Measurements from ENCODE around the gene GRAMD1B. TPM values are rescaled to one million over a fixed set of nuclear protein-coding genes. Genes with fewer than 3 reads are reported as not detected.

Gene GRAMD1B
- total RNA-seq, 1 experiment from 2014 or later: 82.1 TPM

GRCh38 chr11:123575441-123575840 lies 145.4 kb downstream of the GRAMD1B start:
- intact Hi-C loops (cut with micrococcal nuclease): no loop called here
- H3K27ac ChIP-seq (ENCODE audit: low read length): no peak overlapping the region
- H3K9me2 ChIP-seq (replicated peaks; ENCODE audit: low read length): no peaks in the 10 kb centered on the region
- CTCF ChIA-PET: no interaction called here
- H3K4me3 ChIP-seq (ENCODE audit: low read length): no peak overlapping the region
- H3K9me3 ChIP-seq (ENCODE audit: low read length): no peaks in the 10 kb centered on the region
- no peaks in the 10 kb centered on the region for H3K79me2 ChIP-seq (ENCODE audit: low read length)
- no peak for DNase-seq
- POLR2A ChIA-PET (ENCODE audit: unreplicated experiment): no interaction called here
- no peak overlapping the region for H2AFZ ChIP-seq (ENCODE audit: low read length)
- TF ChIP-seq, protein P1, sequence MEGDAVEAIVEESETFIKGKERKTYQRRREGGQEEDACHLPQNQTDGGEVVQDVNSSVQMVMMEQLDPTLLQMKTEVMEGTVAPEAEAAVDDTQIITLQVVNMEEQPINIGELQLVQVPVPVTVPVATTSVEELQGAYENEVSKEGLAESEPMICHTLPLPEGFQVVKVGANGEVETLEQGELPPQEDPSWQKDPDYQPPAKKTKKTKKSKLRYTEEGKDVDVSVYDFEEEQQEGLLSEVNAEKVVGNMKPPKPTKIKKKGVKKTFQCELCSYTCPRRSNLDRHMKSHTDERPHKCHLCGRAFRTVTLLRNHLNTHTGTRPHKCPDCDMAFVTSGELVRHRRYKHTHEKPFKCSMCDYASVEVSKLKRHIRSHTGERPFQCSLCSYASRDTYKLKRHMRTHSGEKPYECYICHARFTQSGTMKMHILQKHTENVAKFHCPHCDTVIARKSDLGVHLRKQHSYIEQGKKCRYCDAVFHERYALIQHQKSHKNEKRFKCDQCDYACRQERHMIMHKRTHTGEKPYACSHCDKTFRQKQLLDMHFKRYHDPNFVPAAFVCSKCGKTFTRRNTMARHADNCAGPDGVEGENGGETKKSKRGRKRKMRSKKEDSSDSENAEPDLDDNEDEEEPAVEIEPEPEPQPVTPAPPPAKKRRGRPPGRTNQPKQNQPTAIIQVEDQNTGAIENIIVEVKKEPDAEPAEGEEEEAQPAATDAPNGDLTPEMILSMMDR (conservative IDR thresholded peaks at IDR 0.05; ENCODE audit: low read depth, low read length): no peak
- no peak for TF ChIP-seq EZH2phosphoT487 (IDR thresholded peaks at IDR 0.05; ENCODE audit: borderline replicate concordance, low read length)
- no peak for TF ChIP-seq EZH2 (IDR thresholded peaks at IDR 0.05; ENCODE audit: low read length, unreplicated experiment)
- no peaks in the 10 kb centered on the region for H3F3A ChIP-seq (ENCODE audit: low read length, unreplicated experiment)
- ATAC-seq: no peak
- H3K4me2 ChIP-seq (ENCODE audit: low read length): no peak overlapping the region
- H3K4me1 ChIP-seq (ENCODE audit: insufficient read depth, low read length): no peaks in the 10 kb centered on the region
- peaks cover 3% of the 10 kb centered on the region; the same call in 1 of the 2 replicates for H3K36me3 ChIP-seq (ENCODE audit: low read depth, low read length)
- no peaks in the 10 kb centered on the region for H3K27me3 ChIP-seq (ENCODE audit: low read length)
- H3K9ac ChIP-seq (ENCODE audit: low read length): no peak overlapping the region
- no TSS peak for BruUV-seq (replicated peaks)
- H4K20me1 ChIP-seq (ENCODE audit: low read length): no peaks in the 10 kb centered on the region

DNA sequence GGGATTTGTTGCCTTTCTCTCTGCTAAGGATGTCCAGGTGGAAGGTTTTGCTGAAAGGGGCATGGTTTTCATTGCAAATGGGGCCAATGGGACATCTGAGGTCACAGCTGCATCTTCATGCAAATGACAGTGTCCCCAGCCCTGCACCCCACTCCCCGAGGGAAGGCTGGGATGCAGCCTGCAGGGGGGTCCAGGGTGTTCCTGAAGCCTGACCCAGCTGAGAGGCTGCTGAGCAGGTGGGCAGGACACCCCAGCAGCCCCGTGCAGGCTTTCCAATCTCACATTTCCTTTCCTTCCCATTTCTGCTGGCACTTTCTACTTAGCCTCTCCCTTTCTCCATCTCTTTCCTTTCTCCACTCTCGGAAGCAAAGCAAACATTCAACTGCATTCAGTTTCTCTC lies 146.0 kb downstream of the GRAMD1B start:
- ChIA-PET CTCF (interaction anchor here (1.0 to 1.2 kb wide), 2 partner anchors 15 to 72 kb away, joined by 3 to 4 read pairs; no protein-coding TSS in a partner anchor), POLR2A (ENCODE audit: unreplicated experiment) (no interaction called here)
- Histone ChIP-seq H3K4me3 (ENCODE audit: low read length) (no peak overlapping the region), H3K4me2 (ENCODE audit: low read length) (no peak overlapping the region), H2AFZ (ENCODE audit: low read length) (no peak overlapping the region), H3K36me3 (ENCODE audit: low read depth, low read length) (peaks cover 3% of the 10 kb centered on the region; the same call in 1 of the 2 replicates), H3K9me3 (ENCODE audit: low read length) (no peaks in the 10 kb centered on the region), H3K79me2 (ENCODE audit: low read length) (no peaks in the 10 kb centered on the region), H3K4me1 (ENCODE audit: insufficient read depth, low read length) (0 out of 2 replicates have a peak, but pooled peaks cover 3% of the 10 kb centered on the region), H3F3A (ENCODE audit: low read length, unreplicated experiment) (no peaks in the 10 kb centered on the region), H3K9me2 (replicated peaks; ENCODE audit: low read length) (no peaks in the 10 kb centered on the region), H3K27ac (ENCODE audit: low read length) (no peak overlapping the region), H3K9ac (ENCODE audit: low read length) (no peak overlapping the region), H4K20me1 (ENCODE audit: low read length) (no peaks in the 10 kb centered on the region), H3K27me3 (ENCODE audit: low read length) (no peaks in the 10 kb centered on the region)
- BruUV-seq (replicated peaks): no TSS peak
- ATAC-seq (no peak), DNase-seq (no peak)
- intact Hi-C loops (cut with micrococcal nuclease): no loop called here
- TF ChIP-seq EZH2 (IDR thresholded peaks at IDR 0.05; ENCODE audit: low read length, unreplicated experiment): no peak
- TF ChIP-seq EZH2phosphoT487 (IDR thresholded peaks at IDR 0.05; ENCODE audit: borderline replicate concordance, low read length): no peak
- TF ChIP-seq, protein P1 (conservative IDR thresholded peaks at IDR 0.05; ENCODE audit: low read depth, low read length): no peak

DNA sequence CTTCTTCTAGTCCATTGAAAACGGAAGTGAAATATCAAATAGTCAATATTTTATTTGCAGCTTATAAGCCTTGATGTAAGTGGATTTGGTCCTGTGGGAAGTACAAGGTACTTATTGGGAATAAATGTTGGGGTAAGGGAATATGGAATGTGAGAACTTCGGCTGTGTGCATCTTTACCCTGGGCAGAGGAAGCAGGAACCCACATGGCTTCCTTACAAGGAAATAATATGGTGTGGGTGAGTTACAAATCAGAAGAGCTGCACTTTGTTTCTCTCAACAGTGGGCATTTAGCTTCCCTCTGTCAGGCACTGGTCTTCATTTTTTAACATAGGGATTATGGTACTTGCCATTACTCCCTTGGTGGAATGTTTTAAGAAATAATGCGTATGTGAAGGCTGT lies 146.4 kb downstream of the GRAMD1B start:
- no peak overlapping the region for H3K9ac ChIP-seq (ENCODE audit: low read length)
- BruUV-seq (replicated peaks): no TSS peak
- DNase-seq: no peak
- POLR2A ChIA-PET (ENCODE audit: unreplicated experiment): no interaction called here
- no peak overlapping the region for H3K27ac ChIP-seq (ENCODE audit: low read length)
- H4K20me1 ChIP-seq (ENCODE audit: low read length): no peaks in the 10 kb centered on the region
- H3K79me2 ChIP-seq (ENCODE audit: low read length): no peaks in the 10 kb centered on the region
- H3F3A ChIP-seq (ENCODE audit: low read length, unreplicated experiment): no peaks in the 10 kb centered on the region
- H3K4me3 ChIP-seq (ENCODE audit: low read length): no peak overlapping the region
- H3K27me3 ChIP-seq (ENCODE audit: low read length): no peaks in the 10 kb centered on the region
- CTCF ChIA-PET: interaction anchor here (1.0 to 1.2 kb wide), 2 partner anchors 15 to 72 kb away, joined by 3 to 4 read pairs; no protein-coding TSS in a partner anchor
- no peaks in the 10 kb centered on the region for H3K9me2 ChIP-seq (replicated peaks; ENCODE audit: low read length)
- H3K9me3 ChIP-seq (ENCODE audit: low read length): no peaks in the 10 kb centered on the region
- no peak overlapping the region for H2AFZ ChIP-seq (ENCODE audit: low read length)
- intact Hi-C loops (cut with micrococcal nuclease): no loop called here
- H3K4me1 ChIP-seq (ENCODE audit: insufficient read depth, low read length): 0 out of 2 replicates have a peak, but pooled peaks cover 3% of the 10 kb centered on the region
- H3K4me2 ChIP-seq (ENCODE audit: low read length): no peak overlapping the region
- TF ChIP-seq, protein P1 (conservative IDR thresholded peaks at IDR 0.05; ENCODE audit: low read depth, low read length): no peak
- TF ChIP-seq EZH2phosphoT487 (IDR thresholded peaks at IDR 0.05; ENCODE audit: borderline replicate concordance, low read length) (no peak), EZH2 (IDR thresholded peaks at IDR 0.05; ENCODE audit: low read length, unreplicated experiment) (no peak)
- peaks cover 3% of the 10 kb centered on the region; the same call in 1 of the 2 replicates for H3K36me3 ChIP-seq (ENCODE audit: low read depth, low read length)
- ATAC-seq: no peak
